Thymus (tissue), 14 donors: ENCODE results near the gene MARCHF11. TPM values are rescaled to one million over a fixed set of nuclear protein-coding genes. Genes with fewer than 3 reads are reported as not detected.
A peak's percentile ranks its signal among the peaks of the same experiment; 100 is the strongest.

Experiments
- DNase-seq, 9 donors: peaks; one replicate each; pipeline ENCODE4 v3.0.0-alpha.2; 2013; ENCODE audit warnings: low spot score in 9 of 9, low read depth in 6 of 9, missing footprints in 1 of 9
- H3K27ac ChIP-seq, 2 donors: one replicate each; pipeline ENCODE4 v1.5.1; 2013; ENCODE audit warnings: control low read depth in 1 of 2, low read depth in 1 of 2, low read length in 1 of 2, mild to moderate bottlenecking in 1 of 2, moderate library complexity in 1 of 2
- H3K27me3 ChIP-seq, 2 donors: one replicate each; pipeline ENCODE4 v1.5.1; 2013; ENCODE audit warnings: low read length in 1 of 2; ENCODE audit not compliant: control insufficient read depth in 2 of 2, insufficient read depth in 1 of 2
- H3K36me3 ChIP-seq, 2 donors: one replicate each; pipeline ENCODE4 v1.5.1; 2013; ENCODE audit warnings: low read length in 1 of 2, mild to moderate bottlenecking in 1 of 2, moderate library complexity in 1 of 2; ENCODE audit not compliant: control insufficient read depth in 2 of 2, insufficient read depth in 2 of 2
- H3K4me1 ChIP-seq, 2 donors: one replicate each; pipeline ENCODE4 v1.5.1; 2013; ENCODE audit warnings: low read length in 2 of 2; ENCODE audit not compliant: control insufficient read depth in 2 of 2, insufficient read depth in 2 of 2
- H3K4me3 ChIP-seq, 2 donors: one replicate each; pipeline ENCODE4 v1.5.1; 2013; ENCODE audit warnings: low read length in 2 of 2, control low read depth in 1 of 2, mild to moderate bottlenecking in 1 of 2
- H3K9me3 ChIP-seq, 2 donors: one replicate each; pipeline ENCODE4 v1.5.1; 2013; ENCODE audit warnings: low read length in 1 of 2, mild to moderate bottlenecking in 1 of 2; ENCODE audit not compliant: control insufficient read depth in 2 of 2, insufficient read depth in 1 of 2
- WGBS: extraction: QIAGEN DNeasy Blood & Tissue Kit; methylation state at CpG from one replicate; pipeline ENCODE4 v1.1.7; 2013; 5-methylcytosine and 5-hydroxymethylcytosine counted together
- long read RNA-seq, 10 donors: transcript quantifications; one replicate each; lab custom pipeline, GENCODE V29; 2026
- polyA plus RNA-seq: library from polyadenylated mRNA; stranded (reverse); fragments of 200-250 nt; gene quantifications from one replicate; pipeline ENCODE4 v1.2.3, GENCODE V29; 2013
- total RNA-seq: library from RNA; stranded (reverse); fragments of 120-200 nt; gene quantifications from one replicate; pipeline ENCODE4 v1.2.4, GENCODE V29; 2013
- donor health status: healthy.

MARCHF11 gene, protein sequence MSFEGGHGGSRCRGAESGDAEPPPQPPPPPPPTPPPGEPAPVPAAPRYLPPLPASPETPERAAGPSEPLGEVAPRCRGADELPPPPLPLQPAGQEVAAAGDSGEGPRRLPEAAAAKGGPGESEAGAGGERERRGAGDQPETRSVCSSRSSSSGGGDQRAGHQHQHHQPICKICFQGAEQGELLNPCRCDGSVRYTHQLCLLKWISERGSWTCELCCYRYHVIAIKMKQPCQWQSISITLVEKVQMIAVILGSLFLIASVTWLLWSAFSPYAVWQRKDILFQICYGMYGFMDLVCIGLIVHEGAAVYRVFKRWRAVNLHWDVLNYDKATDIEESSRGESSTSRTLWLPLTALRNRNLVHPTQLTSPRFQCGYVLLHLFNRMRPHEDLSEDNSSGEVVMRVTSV
- total RNA-seq (not detected), polyA plus RNA-seq (0.07 TPM)
- long read RNA-seq, donor 1: 0 reads
- long read RNA-seq, donor 2: 0 reads
- long read RNA-seq, donor 3: 0 reads
- long read RNA-seq, donor 4: 0 reads
- long read RNA-seq, donor 5: 0 reads
- long read RNA-seq, donor 6: 0 reads
- long read RNA-seq, donor 7: 0 reads
- long read RNA-seq, donor 8: 0 reads
- long read RNA-seq, donor 9: 0 reads
- long read RNA-seq, donor 10: 0 reads

DNA sequence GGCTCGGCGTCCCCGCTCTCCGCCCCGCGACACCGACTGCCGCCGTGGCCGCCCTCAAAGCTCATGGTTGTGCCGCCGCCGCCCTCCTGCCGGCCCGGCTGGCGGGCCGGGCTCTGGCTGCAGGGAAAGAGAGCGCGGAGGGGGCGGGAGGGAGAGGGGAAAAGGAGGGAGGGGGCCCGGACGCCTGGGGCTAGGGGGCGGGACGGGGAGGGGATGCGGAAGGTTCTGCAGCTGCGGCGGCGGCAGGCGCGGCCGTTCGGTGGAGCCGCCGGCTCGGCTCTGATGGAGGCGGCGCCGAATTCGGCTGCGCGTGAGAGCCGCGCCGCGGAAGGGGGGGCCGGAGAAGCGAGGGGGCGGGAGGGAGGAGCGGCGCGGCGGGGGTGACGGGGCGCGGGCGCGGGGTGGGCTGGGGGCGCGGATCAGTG lies at the start of gene MARCHF11:
TSS of gene MARCHF11 (minus strand) at position 281 of the 425 bp plus-strand sequence. CDS start at position 65, 216 bp downstream.
- no peak for DNase-seq
- Histone ChIP-seq H3K4me1 (no peaks in the 10 kb centered on the region), H3K27ac (no peak within 1 kb of the TSS), H3K27me3 (peaks cover 31 to 37% of the 10 kb centered on the region in 2 donors), H3K4me3 (peak within 1 kb of the TSS in 1 of 2 donors; percentile 13), H3K36me3 (no peaks in the 10 kb centered on the region), H3K9me3 (no peaks in the 10 kb centered on the region)
- WGBS: 3% methylated on average over 57 of the region's 59 CpGs

DNA sequence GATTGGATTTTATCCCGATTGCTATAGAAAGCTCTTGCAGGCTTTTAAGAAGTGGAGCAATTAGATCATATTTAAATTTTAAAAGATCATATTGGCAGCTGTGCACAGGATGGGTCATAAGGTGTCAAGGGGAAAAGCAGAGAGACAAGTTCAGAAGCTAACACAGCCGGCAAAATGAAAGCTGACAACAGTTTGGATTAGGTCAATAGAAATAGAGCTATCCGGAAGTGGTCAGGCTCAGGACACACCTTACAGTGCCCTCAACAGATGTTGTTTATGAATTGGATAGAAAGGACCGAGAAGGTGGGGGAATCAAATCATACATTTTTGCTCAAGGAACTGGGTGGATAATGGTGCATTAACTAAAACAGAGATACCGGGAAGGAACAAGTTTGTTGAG lies 46.3 kb upstream of the MARCHF11 start:
- Histone ChIP-seq H3K4me1 (no peaks in the 10 kb centered on the region), H3K36me3 (no peaks in the 10 kb centered on the region), H3K4me3 (no peak overlapping the region), H3K27me3 (no peaks in the 10 kb centered on the region), H3K27ac (no peak overlapping the region), H3K9me3 (peaks cover 0 to 3% of the 10 kb centered on the region in 2 donors)
- DNase-seq: no peak
- WGBS: 96% methylated on average over 5 of the region's 5 CpGs

DNA sequence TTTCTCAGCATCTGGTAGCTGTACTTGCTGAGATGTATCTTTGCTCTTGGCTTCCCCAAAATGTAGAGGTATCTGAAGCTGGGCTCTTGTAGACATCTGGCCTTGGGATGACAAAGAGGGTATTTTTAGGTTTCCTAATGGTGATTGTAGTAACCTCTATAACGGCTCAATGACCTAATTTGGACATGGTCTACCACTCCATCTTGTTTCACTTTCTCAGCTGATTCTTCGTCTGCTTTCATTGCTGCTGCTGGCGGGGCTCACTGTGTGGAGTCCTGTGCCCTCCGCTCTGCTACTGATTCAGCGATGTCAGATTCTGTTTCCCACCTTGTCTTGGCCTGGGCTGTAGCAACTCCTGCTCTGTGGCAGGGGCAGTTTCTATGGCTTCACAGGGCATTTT lies 12.7 kb upstream of the MARCHF11 start:
- Histone ChIP-seq H3K27me3 (no peaks in the 10 kb centered on the region), H3K4me3 (no peak overlapping the region), H3K4me1 (no peaks in the 10 kb centered on the region), H3K36me3 (no peaks in the 10 kb centered on the region), H3K27ac (no peak overlapping the region), H3K9me3 (peaks cover 0 to 3% of the 10 kb centered on the region in 2 donors)
- DNase-seq: no peak
- WGBS: 91% methylated on average over 5 of the region's 5 CpGs

DNA sequence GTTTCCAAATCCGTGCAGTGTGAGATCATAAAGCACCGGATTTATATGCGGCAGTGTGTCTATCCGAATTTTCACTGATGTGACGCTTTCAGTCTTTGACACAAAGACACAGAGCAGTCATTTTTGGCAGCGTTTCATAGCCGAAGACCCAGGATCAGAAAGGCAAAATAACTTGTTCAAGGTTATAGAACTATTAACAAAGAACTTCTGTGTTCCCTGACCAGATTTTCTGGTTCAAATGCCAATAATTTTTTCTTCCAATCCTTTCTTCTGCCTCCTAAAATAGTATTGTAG lies 1.1 kb upstream of the MARCHF11 start:
- no peak overlapping the region for H3K4me3 ChIP-seq
- H3K4me1 ChIP-seq: no peaks in the 10 kb centered on the region
- peaks cover 31 to 37% of the 10 kb centered on the region in 2 donors for H3K27me3 ChIP-seq
- no peaks in the 10 kb centered on the region for H3K9me3 ChIP-seq
- no peak for DNase-seq
- no peaks in the 10 kb centered on the region for H3K36me3 ChIP-seq
- no peak overlapping the region for H3K27ac ChIP-seq
- 30% methylated on average over 7 of the region's 7 CpGs for WGBS

DNA sequence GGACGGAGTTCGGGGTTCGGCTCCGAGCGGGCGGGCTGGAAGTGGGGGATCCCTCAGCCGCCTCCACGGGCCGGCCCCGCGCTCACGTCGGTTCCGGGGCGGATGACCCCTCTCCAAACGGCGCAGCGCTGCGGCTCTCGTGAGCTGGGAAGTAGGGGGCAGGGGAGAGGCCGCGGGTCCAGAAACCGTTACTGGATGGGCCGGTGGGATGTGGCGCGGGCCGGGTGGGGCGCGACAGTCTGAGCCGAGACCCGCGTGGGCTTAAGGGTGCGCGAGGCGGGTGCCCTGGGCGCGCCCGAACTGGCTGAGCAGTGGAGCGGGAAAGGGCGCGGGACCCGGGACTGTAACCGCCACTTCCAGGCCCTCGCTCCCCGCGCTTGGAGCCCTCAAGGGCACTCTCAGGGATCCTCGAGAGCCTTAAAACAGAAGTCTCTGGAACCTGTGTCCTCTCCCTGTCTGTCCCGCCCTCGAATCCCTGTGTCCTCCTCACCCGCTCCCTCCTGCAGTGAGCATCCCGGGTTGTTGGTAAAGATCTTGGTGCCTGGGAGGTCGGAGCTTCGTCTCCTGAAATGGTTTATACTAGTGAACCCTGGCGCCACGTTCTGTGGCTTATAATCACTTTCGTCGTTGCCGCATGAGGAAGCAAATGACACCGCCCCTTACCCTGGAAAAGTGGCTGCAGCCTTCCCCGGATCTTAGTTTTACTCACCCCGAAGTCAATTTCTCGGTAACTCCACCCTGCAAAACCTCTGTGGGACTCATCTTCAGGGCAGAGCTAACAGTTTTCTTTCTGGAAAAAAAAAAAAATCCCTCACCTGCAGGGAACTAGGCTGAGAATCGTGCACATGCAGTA lies 571 bp upstream of the MARCHF11 start:
- no peak for DNase-seq

DNA sequence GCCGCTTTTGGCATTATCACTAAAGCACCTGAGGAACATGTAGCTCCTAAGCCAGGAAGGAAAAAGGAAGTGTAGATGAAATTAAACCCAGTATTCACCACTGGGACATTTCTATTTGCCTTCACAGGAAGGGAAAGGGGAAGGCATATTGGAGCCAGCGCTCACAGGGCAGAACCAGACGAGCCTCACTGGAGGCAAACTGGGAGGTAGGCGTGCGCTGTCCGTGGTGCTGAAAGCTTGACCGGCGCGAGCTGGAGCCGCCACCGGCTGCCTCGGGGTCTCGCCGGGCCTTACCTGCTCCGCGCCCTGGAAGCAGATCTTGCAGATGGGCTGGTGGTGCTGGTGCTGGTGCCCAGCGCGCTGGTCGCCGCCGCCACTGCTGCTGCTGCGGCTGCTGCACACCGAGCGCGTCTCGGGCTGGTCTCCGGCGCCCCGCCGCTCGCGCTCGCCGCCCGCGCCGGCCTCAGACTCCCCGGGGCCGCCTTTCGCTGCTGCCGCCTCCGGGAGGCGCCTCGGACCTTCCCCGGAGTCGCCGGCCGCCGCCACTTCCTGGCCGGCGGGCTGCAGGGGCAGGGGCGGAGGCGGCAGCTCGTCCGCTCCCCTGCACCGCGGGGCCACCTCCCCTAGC lies 732 bp downstream of the MARCHF11 start:
- Histone ChIP-seq H3K36me3 (no peaks in the 10 kb centered on the region), H3K4me3 (peak overlapping the region in 1 of 2 donors; percentile 13), H3K27me3 (peaks cover 31 to 37% of the 10 kb centered on the region in 2 donors), H3K9me3 (no peaks in the 10 kb centered on the region), H3K27ac (no peak overlapping the region), H3K4me1 (no peaks in the 10 kb centered on the region)
- peak; percentile 3 to 57 (median 28) for DNase-seq
- WGBS: 6% methylated on average over 57 of the region's 57 CpGs

More for the DNA sequence above, 571 bp upstream of the MARCHF11 start:
- peak overlapping the region in 1 of 2 donors; percentile 13 for H3K4me3 ChIP-seq
- no peaks in the 10 kb centered on the region for H3K9me3 ChIP-seq
- no peak overlapping the region for H3K27ac ChIP-seq
- peaks cover 31 to 37% of the 10 kb centered on the region in 2 donors for H3K27me3 ChIP-seq
- no peaks in the 10 kb centered on the region for H3K4me1 ChIP-seq
- WGBS: 5% methylated on average over 63 of the region's 63 CpGs
- no peaks in the 10 kb centered on the region for H3K36me3 ChIP-seq

DNA sequence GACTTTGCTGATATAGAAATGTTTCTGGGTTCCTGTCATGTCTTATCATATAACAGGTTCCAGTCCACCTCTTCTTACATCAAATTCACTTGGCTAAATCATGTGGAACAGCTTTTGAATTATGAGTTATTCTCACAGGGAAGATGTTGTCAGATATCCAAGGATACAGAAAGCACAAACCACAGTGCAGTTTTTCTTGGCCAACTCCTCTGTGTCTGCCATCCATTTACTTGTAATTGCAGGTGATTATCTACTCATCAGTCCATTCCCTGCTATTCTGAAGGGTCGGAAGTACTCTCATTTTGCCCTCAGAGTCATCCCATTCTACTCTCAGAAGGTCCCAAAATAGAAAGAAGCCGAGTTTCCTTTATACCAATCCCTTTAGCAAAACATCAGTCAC lies 10.0 kb downstream of the MARCHF11 start:
- no peaks in the 10 kb centered on the region for H3K4me1 ChIP-seq
- no peaks in the 10 kb centered on the region for H3K27me3 ChIP-seq
- 30% methylated on average over 2 of the region's 2 CpGs for WGBS
- no peak for DNase-seq
- no peaks in the 10 kb centered on the region for H3K36me3 ChIP-seq
- no peak overlapping the region for H3K27ac ChIP-seq
- no peaks in the 10 kb centered on the region for H3K9me3 ChIP-seq
- no peak overlapping the region for H3K4me3 ChIP-seq

DNA sequence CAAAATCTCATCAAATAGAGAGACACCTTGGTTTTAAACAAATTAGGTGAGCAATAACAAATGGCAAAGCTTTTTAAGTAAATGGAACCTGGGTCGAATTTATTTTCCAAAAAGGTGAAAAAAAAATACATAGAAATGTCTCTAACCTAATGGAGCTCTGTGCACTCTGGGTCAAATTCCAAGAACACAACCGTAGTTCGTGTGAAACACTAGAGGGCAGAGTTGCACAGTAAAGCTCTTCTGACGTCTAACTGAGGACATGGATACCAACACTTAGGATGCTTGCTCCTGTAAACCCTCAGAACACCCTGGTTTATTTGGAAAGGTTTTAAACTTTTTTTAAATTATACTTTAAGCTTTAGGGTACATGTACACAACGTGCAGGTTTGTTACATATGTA lies 18.9 kb downstream of the MARCHF11 start:
- H3K4me1 ChIP-seq: no peaks in the 10 kb centered on the region
- H3K36me3 ChIP-seq: no peaks in the 10 kb centered on the region
- WGBS: 1% methylated on average over 5 of the region's 5 CpGs
- no peaks in the 10 kb centered on the region for H3K27me3 ChIP-seq
- no peaks in the 10 kb centered on the region for H3K9me3 ChIP-seq
- peak in 8 of 9 donors; percentile 7 to 49 (median 16) for DNase-seq
- H3K27ac ChIP-seq: no peak overlapping the region
- H3K4me3 ChIP-seq: no peak overlapping the region
